OCI-LY7 (cell line): ENCODE measurements around the gene OLFML3.

Source experiments
- CTCF ChIP-seq: fragments of 200-600 bp; sonication (generic); conservative IDR thresholded peaks from 2 replicates; pipeline ENCODE4 v1.5.1; 2014; ENCODE audit warnings: mild to moderate bottlenecking, antibody characterized with exemption, low read length, moderate library complexity, mixed read lengths
- EZH2phosphoT487 ChIP-seq: fragments of 200-600 bp; sonication (generic); IDR thresholded peaks from 2 replicates; pipeline ENCODE4 v1.6.1; 2018; ENCODE audit warnings: low read depth, borderline replicate concordance, mild to moderate bottlenecking, mixed run types, antibody characterized with exemption, low read length, moderate library complexity, mixed read lengths

GRCh38 chr1:114021665-114022099 lies 42.4 kb downstream of the OLFML3 start:
- TF ChIP-seq CTCF (no peak), EZH2phosphoT487 (no peak)
